G401 (cell line): ENCODE results near the gene FGF12. TPM values are rescaled to one million over a fixed set of nuclear protein-coding genes. Genes with fewer than 3 reads are reported as not detected.
"Not testable (repeated sequence)": the region's sequence is repeated elsewhere in the genome, so short reads cannot be mapped to it uniquely, and the experiment has no call there.

Source experiments
- DNase-seq: peaks from one replicate; pipeline ENCODE4 v3.0.0-alpha.2; 2015; ENCODE audit warnings: low spot score
- in situ Hi-C: cut with HindIII; loops from 2 replicates; pipeline ENCODE4 v1.10.0; 2016; ENCODE audit warnings: low sequenced_read_pairs, mixed read lengths
- total RNA-seq: library from RNA; depleted of rRNA; stranded (reverse); fragments of >200 nt; shearing (Covaris generic); gene quantifications from 2 replicates; pipeline ENCODE4 v1.2.3, GENCODE V29; 2014; rRNA removed

The FGF12 gene
- total RNA-seq: not detected in 2 replicates

GRCh38 chr3:192727032-192727847 is at the start of gene FGF12:
Gene FGF12, minus strand, starts transcription at chr3:192727541.
- DNase-seq: peak; percentile 98
- in situ Hi-C loops: no loop called here

- in situ Hi-C loops, DNase-seq: not testable (repeated sequence)
These were observed 47.0 kb upstream of the FGF12 start for GRCh38 chr3:192774341-192774740.

GRCh38 chr3:192772240-192772894 is 45.0 kb upstream of the FGF12 start:
- in situ Hi-C loops: no loop called here

GRCh38 chr3:192758654-192759053 is 31.3 kb upstream of the FGF12 start:
- in situ Hi-C loops: no loop called here
- DNase-seq: no peak

More at GRCh38 chr3:192772240-192772894, 45.0 kb upstream of the FGF12 start:
- peak; percentile 72 for DNase-seq

GRCh38 chr3:192751148-192751547 is 23.8 kb upstream of the FGF12 start:
- no peak for DNase-seq
- in situ Hi-C loops: no loop called here

- no peak for DNase-seq
- in situ Hi-C loops: no loop called here
These were observed 22.9 kb upstream of the FGF12 start for GRCh38 chr3:192750201-192750600.

- DNase-seq: no peak
- in situ Hi-C loops: no loop called here
These were observed 20.4 kb upstream of the FGF12 start for GRCh38 chr3:192747746-192748145.

- no peak for DNase-seq
- in situ Hi-C loops: no loop called here
These were observed 19.8 kb upstream of the FGF12 start for GRCh38 chr3:192747145-192747544.

GRCh38 chr3:192745150-192745549 is 17.8 kb upstream of the FGF12 start:
- DNase-seq: no peak
- in situ Hi-C loops: no loop called here

- DNase-seq, in situ Hi-C loops: not testable (repeated sequence)
These were observed 17.3 kb upstream of the FGF12 start for GRCh38 chr3:192744604-192745003.

GRCh38 chr3:192737506-192737905 is 10.2 kb upstream of the FGF12 start:
- in situ Hi-C loops: no loop called here
- no peak for DNase-seq

GRCh38 chr3:192731233-192731632 is 3.9 kb upstream of the FGF12 start:
- DNase-seq: no peak
- in situ Hi-C loops: no loop called here

- peak; percentile 62 for DNase-seq
- in situ Hi-C loops: no loop called here
These were observed 956 bp downstream of the FGF12 start for GRCh38 chr3:192726385-192726784.

GRCh38 chr3:192719964-192720363 is 7.4 kb downstream of the FGF12 start:
- in situ Hi-C loops: no loop called here

GRCh38 chr3:192718156-192718555 is 9.2 kb downstream of the FGF12 start:
- no peak for DNase-seq
- in situ Hi-C loops: no loop called here

More at GRCh38 chr3:192719964-192720363, 7.4 kb downstream of the FGF12 start:
- no peak for DNase-seq

- DNase-seq: no peak
- in situ Hi-C loops: no loop called here
These were observed 12.2 kb downstream of the FGF12 start for GRCh38 chr3:192715126-192715525.

- DNase-seq, in situ Hi-C loops: not testable (repeated sequence)
These were observed 16.2 kb downstream of the FGF12 start for GRCh38 chr3:192711126-192711525.

GRCh38 chr3:192710366-192710765 is 17.0 kb downstream of the FGF12 start:
- DNase-seq: no peak
- in situ Hi-C loops: no loop called here

GRCh38 chr3:192706272-192706671 is 21.1 kb downstream of the FGF12 start:
- in situ Hi-C loops: no loop called here
- DNase-seq: no peak

- in situ Hi-C loops: no loop called here
- no peak for DNase-seq
These were observed 26.5 kb downstream of the FGF12 start for GRCh38 chr3:192700885-192701284.
